RWPE2 (cell line): Measurements from ENCODE around the gene NUDT16L1.
"Not testable (repeated sequence)": the region's sequence is repeated elsewhere in the genome, so short reads cannot be mapped to it uniquely, and the experiment has no call there.

Experiments used
- ATAC-seq: fragments of 200-7000 bp; cut with Tn5 transposase; 3 replicates; pipeline ENCODE4 v1.9.1; 2021; ENCODE audit warnings: low read depth
- DNase-seq: peaks from one replicate; pipeline ENCODE4 v3.0.0-alpha.2; 2020; ENCODE audit warnings: low spot score
- H3K27ac ChIP-seq: fragments of 450-650 bp; 2 replicates; pipeline ENCODE4 v1.5.1; 2017; ENCODE audit warnings: mild to moderate bottlenecking; ENCODE audit not compliant: poor library complexity, severe bottlenecking
- H3K27me3 ChIP-seq: fragments of 250-450 bp; sonication (Bioruptor Pico); 2 replicates; pipeline ENCODE4 v1.5.1; 2021; ENCODE audit warnings: mild to moderate bottlenecking, moderate library complexity; ENCODE audit not compliant: insufficient read depth, poor library complexity, severe bottlenecking
- H3K36me3 ChIP-seq: fragments of 250-450 bp; sonication (Bioruptor Pico); 2 replicates; pipeline ENCODE4 v1.5.1; 2020; ENCODE audit warnings: low read depth, mild to moderate bottlenecking, moderate library complexity
- H3K4me1 ChIP-seq: fragments of 250-450 bp; sonication (Bioruptor Pico); 2 replicates; pipeline ENCODE4 v1.5.1; 2021; ENCODE audit warnings: mild to moderate bottlenecking, moderate library complexity; ENCODE audit not compliant: insufficient read depth, poor library complexity, severe bottlenecking
- H3K4me3 ChIP-seq: fragments of 250-450 bp; sonication (Bioruptor Pico); 2 replicates; pipeline ENCODE4 v1.5.1; 2021; ENCODE audit warnings: mild to moderate bottlenecking, moderate library complexity; ENCODE audit not compliant: severe bottlenecking
- H3K9me3 ChIP-seq: fragments of 250-450 bp; sonication (Bioruptor Pico); 2 replicates; pipeline ENCODE4 v1.5.1; 2021; ENCODE audit warnings: mild to moderate bottlenecking, moderate library complexity; ENCODE audit not compliant: severe bottlenecking
- CTCF ChIP-seq: fragments of 450-650 bp; IDR thresholded peaks from one replicate; pipeline ENCODE4 v1.5.1; 2017; ENCODE audit warnings: mild to moderate bottlenecking, moderate library complexity; ENCODE audit not compliant: poor library complexity, severe bottlenecking

Gene NUDT16L1

GRCh38 chr16:4734730-4735535 is 41.6 kb downstream of the NUDT16L1 start:
- Histone ChIP-seq H3K9me3 (no peaks in the 10 kb centered on the region), H3K4me3 (peak overlapping the region; percentile 66), H3K27ac (peak overlapping the region; percentile 50), H3K36me3 (peaks cover 21% of the 10 kb centered on the region), H3K4me1 (no peaks in the 10 kb centered on the region), H3K27me3 (no peaks in the 10 kb centered on the region)
- peak; percentile 59 for ATAC-seq
- no peak for TF ChIP-seq CTCF
- peak; percentile 86 for DNase-seq

GRCh38 chr16:4736546-4736945 is 43.2 kb downstream of the NUDT16L1 start:
- no peak for TF ChIP-seq CTCF
- no peak for ATAC-seq

GRCh38 chr16:4737545-4737944 is 44.2 kb downstream of the NUDT16L1 start:
- no peak for TF ChIP-seq CTCF
- Histone ChIP-seq H3K9me3 (no peaks in the 10 kb centered on the region), H3K27ac (no peak overlapping the region), H3K4me1 (no peaks in the 10 kb centered on the region), H3K4me3 (no peak overlapping the region), H3K27me3 (no peaks in the 10 kb centered on the region), H3K36me3 (no peaks in the 10 kb centered on the region; the same call in 1 of the 2 replicates)
- no peak for DNase-seq
- ATAC-seq: no peak

More at GRCh38 chr16:4736546-4736945, 43.2 kb downstream of the NUDT16L1 start:
- H3K27ac ChIP-seq: no peak overlapping the region
- no peaks in the 10 kb centered on the region for H3K9me3 ChIP-seq
- H3K36me3 ChIP-seq: peaks cover 5% of the 10 kb centered on the region
- H3K4me1 ChIP-seq: no peaks in the 10 kb centered on the region
- DNase-seq: no peak
- H3K4me3 ChIP-seq: no peak overlapping the region
- no peaks in the 10 kb centered on the region for H3K27me3 ChIP-seq

GRCh38 chr16:4738370-4738769 is 45.0 kb downstream of the NUDT16L1 start:
- not testable (repeated sequence) for DNase-seq, H3K9me3 ChIP-seq, H3K4me3 ChIP-seq, H3K36me3 ChIP-seq, H3K27me3 ChIP-seq, H3K27ac ChIP-seq, H3K4me1 ChIP-seq, ATAC-seq

GRCh38 chr16:4743226-4743878 is 50.0 kb downstream of the NUDT16L1 start:
- Histone ChIP-seq H3K4me3 (no peak overlapping the region), H3K4me1 (peaks cover 3% of the 10 kb centered on the region), H3K27ac (no peak overlapping the region), H3K9me3 (no peaks in the 10 kb centered on the region), H3K27me3 (no peaks in the 10 kb centered on the region), H3K36me3 (no peaks in the 10 kb centered on the region)
- ATAC-seq (peak; percentile 61), DNase-seq (no peak)
- TF ChIP-seq CTCF: no peak
